ENCODE data around the gene ICE1. TPM values are rescaled to one million over a fixed set of nuclear protein-coding genes. Genes with fewer than 3 reads are reported as not detected.

The ICE1 gene
- total and polyA plus RNA-seq, 2 donors (not counting 1 experiment from before 2014, with no cell fraction given), result 6.5 to 39.7 TPM

GRCh38 chr5:5418006-5418405, 4.5 kb upstream of the ICE1 start:
- H3K27me3 ChIP-seq (replicated peaks in 1 of 4; ENCODE audit: control extremely low read depth in 1 of 4, control insufficient read depth in 3 of 4, insufficient read depth in 4 of 4, low read length in 3 of 4), result no peaks in the 10 kb centered on the region
- intact Hi-C loops (cut with micrococcal nuclease), result no loop called here
- H4K20me1 ChIP-seq (ENCODE audit: control insufficient read depth, insufficient read depth, low read length, poor library complexity, severe bottlenecking), result peaks cover under 1% of the 10 kb centered on the region
- H3K4me1 ChIP-seq (ENCODE audit: control insufficient read depth in 2 of 2, insufficient read depth in 2 of 2, low read length in 2 of 2), result peaks cover 11 to 14% of the 10 kb centered on the region in 2 donors
- H3K4me3 Mint-ChIP-seq, result no peak overlapping the region
- DNase-seq (no peak), ATAC-seq (ENCODE audit: low read depth) (no peak)
- no peak overlapping the region for H3K9ac ChIP-seq (ENCODE audit: low read length)
- no peak overlapping the region for H3K27ac ChIP-seq (ENCODE audit: low read length in 2 of 2)
- no peaks in the 10 kb centered on the region for H3K27me3 Mint-ChIP-seq
- no peaks in the 10 kb centered on the region for H3K9me3 Mint-ChIP-seq (ENCODE audit: insufficient read depth)
- WGBS (ENCODE audit: insufficient coverage), result 100% methylated on average over 3 of the region's 3 CpGs
- peaks cover 0 to 3% of the 10 kb centered on the region in 2 experiments for H3K36me3 ChIP-seq (replicated peaks in 1 of 2; ENCODE audit: control extremely low read depth in 1 of 2, control insufficient read depth in 1 of 2, extremely low read depth in 1 of 2, insufficient read depth in 2 of 2, low read length in 1 of 2)
- no peak overlapping the region for H3K4me2 ChIP-seq (replicated peaks; ENCODE audit: low read depth, low read length, poor library complexity, severe bottlenecking)
- H3K9me3 ChIP-seq (ENCODE audit: control extremely low read depth in 1 of 3, control insufficient read depth in 2 of 3, insufficient read depth in 1 of 3, low read length in 2 of 3), result no peaks in the 10 kb centered on the region
- H3K4me1 Mint-ChIP-seq, result peaks cover 21% of the 10 kb centered on the region
- TF ChIP-seq CTCF (IDR thresholded peaks at IDR 0.05) (no peak), EZH2 (IDR thresholded peaks at IDR 0.05; ENCODE audit: borderline replicate concordance, insufficient read depth, low read depth, low read length, poor library complexity, severe bottlenecking) (no peak)
- CTCF ChIA-PET, result interaction anchor here (1.0 to 3.0 kb wide), 4 partner anchors 13 to 278 kb away, joined by 3 to 15 read pairs (median 6); partner anchors contain the start of gene ADAMTS16
- no peak overlapping the region for H3K27ac Mint-ChIP-seq
- H2AFZ ChIP-seq (ENCODE audit: insufficient read depth, low read depth, low read length, poor library complexity, severe bottlenecking), result no peak overlapping the region
- peaks cover 4% of the 10 kb centered on the region for H3K79me2 ChIP-seq (ENCODE audit: control insufficient read depth, insufficient read depth, low read length)
- H3K4me3 ChIP-seq (ENCODE audit: control extremely low read depth in 1 of 5, extremely low read depth in 1 of 5, insufficient read depth in 1 of 5, low read depth in 2 of 5, low read length in 4 of 5), result no peak overlapping the region
- POLR2A ChIA-PET, result no interaction called here

- Histone ChIP-seq H3K27ac (ENCODE audit: low read length in 2 of 2) (no peak overlapping the region), H3K4me2 (replicated peaks; ENCODE audit: low read depth, low read length, poor library complexity, severe bottlenecking) (no peak overlapping the region), H3K79me2 (ENCODE audit: control insufficient read depth, insufficient read depth, low read length) (peaks cover 12% of the 10 kb centered on the region), H2AFZ (ENCODE audit: insufficient read depth, low read depth, low read length, poor library complexity, severe bottlenecking) (no peak overlapping the region), H3K36me3 (replicated peaks in 1 of 2; ENCODE audit: control extremely low read depth in 1 of 2, control insufficient read depth in 1 of 2, extremely low read depth in 1 of 2, insufficient read depth in 2 of 2, low read length in 1 of 2) (peaks cover 0 to 3% of the 10 kb centered on the region in 2 experiments), H3K27me3 (replicated peaks in 1 of 4; ENCODE audit: control extremely low read depth in 1 of 4, control insufficient read depth in 3 of 4, insufficient read depth in 4 of 4, low read length in 3 of 4) (no peaks in the 10 kb centered on the region), H3K9me3 (ENCODE audit: control extremely low read depth in 1 of 3, control insufficient read depth in 2 of 3, insufficient read depth in 1 of 3, low read length in 2 of 3) (no peaks in the 10 kb centered on the region), H4K20me1 (ENCODE audit: control insufficient read depth, insufficient read depth, low read length, poor library complexity, severe bottlenecking) (peaks cover 8% of the 10 kb centered on the region), H3K4me3 (ENCODE audit: control extremely low read depth in 1 of 5, extremely low read depth in 1 of 5, insufficient read depth in 1 of 5, low read depth in 2 of 5, low read length in 4 of 5) (no peak overlapping the region), H3K4me1 (ENCODE audit: control insufficient read depth in 2 of 2, insufficient read depth in 2 of 2, low read length in 2 of 2) (peaks cover 18 to 22% of the 10 kb centered on the region in 2 donors), H3K9ac (ENCODE audit: low read length) (no peak overlapping the region)
- H3K27me3 Mint-ChIP-seq, result no peaks in the 10 kb centered on the region
- H3K4me1 Mint-ChIP-seq, result peaks cover 21% of the 10 kb centered on the region
- ChIA-PET CTCF (interaction anchor here (1.0 to 3.0 kb wide), 4 partner anchors 12 to 279 kb away, joined by 3 to 15 read pairs (median 6); partner anchors contain the start of gene ADAMTS16), POLR2A (no interaction called here)
- no peak for TF ChIP-seq EZH2 (IDR thresholded peaks at IDR 0.05; ENCODE audit: borderline replicate concordance, insufficient read depth, low read depth, low read length, poor library complexity, severe bottlenecking)
- no peak for TF ChIP-seq CTCF (IDR thresholded peaks at IDR 0.05)
- no peak overlapping the region for H3K27ac Mint-ChIP-seq
- ATAC-seq (ENCODE audit: low read depth) (no peak), DNase-seq (no peak)
- no peaks in the 10 kb centered on the region for H3K9me3 Mint-ChIP-seq (ENCODE audit: insufficient read depth)
- intact Hi-C loops (cut with micrococcal nuclease), result no loop called here
- WGBS (ENCODE audit: insufficient coverage), result 100% methylated on average over 2 of the region's 7 CpGs
- H3K4me3 Mint-ChIP-seq, result no peak overlapping the region
Observed at GRCh38 chr5:5418764-5419163, 3.7 kb upstream of the ICE1 start.

Measured in B cell (primary cell).